GM21717 (cell line): ENCODE measurements around the gene MUC2.

Source experiments
- ATAC-seq: cut with Tn5 transposase; IDR thresholded peaks from one replicate; pipeline ENCODE4 v1.9.1; 2021; ENCODE audit warnings: mild to moderate bottlenecking, moderate library complexity; ENCODE audit not compliant: unreplicated experiment

The MUC2 gene

GRCh38 chr11:1036303-1036923 is 38.3 kb upstream of the MUC2 start, which contains the start of gene MUC6:
MUC6 (minus strand) TSS chr11:1036718; CDS start chr11:1036655, 63 bp downstream.
- no peak for ATAC-seq

GRCh38 chr11:1036931-1037330 is 37.7 kb upstream of the MUC2 start:
- no peak for ATAC-seq

GRCh38 chr11:1037506-1038055 is 37.1 kb upstream of the MUC2 start:
- ATAC-seq = no peak

- ATAC-seq = no peak
Observed at GRCh38 chr11:1038361-1038760, 36.3 kb upstream of the MUC2 start.

GRCh38 chr11:1038921-1039320 is 35.8 kb upstream of the MUC2 start:
- no peak for ATAC-seq

GRCh38 chr11:1039481-1040427 is 34.9 kb upstream of the MUC2 start:
- ATAC-seq = no peak

GRCh38 chr11:1040428-1041148 is 34.1 kb upstream of the MUC2 start:
- no peak for ATAC-seq

GRCh38 chr11:1041149-1041467 is 33.6 kb upstream of the MUC2 start:
- ATAC-seq = no peak

- no peak for ATAC-seq
Observed at GRCh38 chr11:1041471-1041870, 33.2 kb upstream of the MUC2 start.

- no peak for ATAC-seq
Observed at GRCh38 chr11:1041936-1042608, 32.6 kb upstream of the MUC2 start.

GRCh38 chr11:1042626-1043562 is 31.8 kb upstream of the MUC2 start:
- ATAC-seq = no peak

- ATAC-seq = no peak
Observed at GRCh38 chr11:1043563-1044096, 31.0 kb upstream of the MUC2 start.

- ATAC-seq = no peak
Observed at GRCh38 chr11:1044160-1044559, 30.5 kb upstream of the MUC2 start.

- ATAC-seq = no peak
Observed at GRCh38 chr11:1047595-1048156, 27.0 kb upstream of the MUC2 start.

- no peak for ATAC-seq
Observed at GRCh38 chr11:1048375-1049070, 26.2 kb upstream of the MUC2 start.

- ATAC-seq = no peak
Observed at GRCh38 chr11:1049071-1049405, 25.6 kb upstream of the MUC2 start.

- no peak for ATAC-seq
Observed at GRCh38 chr11:1049431-1049891, 25.2 kb upstream of the MUC2 start.

GRCh38 chr11:1049911-1050580 is 24.6 kb upstream of the MUC2 start:
- no peak for ATAC-seq
